GM18508 (cell line): ENCODE data around the gene TMED6.

ENCODE experiments used
- ATAC-seq: cut with Tn5 transposase; IDR thresholded peaks from one replicate; pipeline ENCODE4 v1.9.1; 2021; ENCODE audit warnings: moderate number of reproducible peaks; ENCODE audit not compliant: insufficient read depth, unreplicated experiment

Gene TMED6

GRCh38 chr16:69351309-69352027 lies at the start of gene TMED6:
Gene TMED6 (minus strand): TSS chr16:69351786. CDS start chr16:69351753, 33 bp downstream.
- no peak for ATAC-seq

GRCh38 chr16:69399361-69399760 lies 47.8 kb upstream of the TMED6 start:
- no peak for ATAC-seq

- ATAC-seq: no peak
These were observed 46.4 kb upstream of the TMED6 start for GRCh38 chr16:69397821-69398521.

- no peak for ATAC-seq
These were observed 44.8 kb upstream of the TMED6 start for GRCh38 chr16:69396187-69397061.

- no peak for ATAC-seq
These were observed 44.2 kb upstream of the TMED6 start for GRCh38 chr16:69395859-69396186.

- no peak for ATAC-seq
These were observed 42.6 kb upstream of the TMED6 start for GRCh38 chr16:69393898-69394849.

GRCh38 chr16:69386596-69386995 lies 35.0 kb upstream of the TMED6 start:
- ATAC-seq: no peak

- no peak for ATAC-seq
These were observed 33.4 kb upstream of the TMED6 start for GRCh38 chr16:69384974-69385373.

- no peak for ATAC-seq
These were observed 30.8 kb upstream of the TMED6 start for GRCh38 chr16:69382421-69382820.

GRCh38 chr16:69381231-69381630 lies 29.6 kb upstream of the TMED6 start:
- no peak for ATAC-seq

- no peak for ATAC-seq
These were observed 27.2 kb upstream of the TMED6 start for GRCh38 chr16:69378760-69379159.

- no peak for ATAC-seq
These were observed 26.4 kb upstream of the TMED6 start for GRCh38 chr16:69378036-69378435.

GRCh38 chr16:69376393-69377059 lies 24.9 kb upstream of the TMED6 start:
- ATAC-seq: no peak

GRCh38 chr16:69373019-69373418 lies 21.4 kb upstream of the TMED6 start:
- ATAC-seq: no peak

GRCh38 chr16:69371564-69371963 lies 20.0 kb upstream of the TMED6 start:
- no peak for ATAC-seq

- ATAC-seq: no peak
These were observed 17.3 kb upstream of the TMED6 start for GRCh38 chr16:69368866-69369265.

GRCh38 chr16:69367980-69368379 lies 16.4 kb upstream of the TMED6 start:
- no peak for ATAC-seq

- ATAC-seq: no peak
These were observed 14.8 kb upstream of the TMED6 start for GRCh38 chr16:69366431-69366830.

GRCh38 chr16:69365901-69366300 lies 14.3 kb upstream of the TMED6 start:
- no peak for ATAC-seq
